ENCODE results near the gene LHFPL3.

DNA sequence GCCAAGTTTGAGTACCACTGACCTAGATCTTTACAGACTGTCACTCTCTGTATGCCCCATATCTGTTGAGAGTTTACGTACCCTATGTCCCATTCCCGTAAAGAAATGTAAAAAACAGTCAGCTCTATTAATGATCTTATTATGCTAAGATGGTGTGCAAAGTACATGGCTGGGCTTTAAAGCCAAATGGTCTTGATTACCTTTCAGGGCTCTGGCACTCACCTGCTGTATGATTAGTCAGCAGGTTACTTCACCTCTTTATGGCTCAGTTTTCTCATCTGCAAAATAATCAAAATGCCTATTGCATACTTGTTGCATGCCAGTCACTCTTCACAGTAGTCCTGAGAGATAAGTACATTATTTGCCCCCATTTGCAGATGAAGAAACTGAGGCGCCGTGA is 54.2 kb downstream of the LHFPL3 start:
- TF ChIP-seq, protein P1, sequence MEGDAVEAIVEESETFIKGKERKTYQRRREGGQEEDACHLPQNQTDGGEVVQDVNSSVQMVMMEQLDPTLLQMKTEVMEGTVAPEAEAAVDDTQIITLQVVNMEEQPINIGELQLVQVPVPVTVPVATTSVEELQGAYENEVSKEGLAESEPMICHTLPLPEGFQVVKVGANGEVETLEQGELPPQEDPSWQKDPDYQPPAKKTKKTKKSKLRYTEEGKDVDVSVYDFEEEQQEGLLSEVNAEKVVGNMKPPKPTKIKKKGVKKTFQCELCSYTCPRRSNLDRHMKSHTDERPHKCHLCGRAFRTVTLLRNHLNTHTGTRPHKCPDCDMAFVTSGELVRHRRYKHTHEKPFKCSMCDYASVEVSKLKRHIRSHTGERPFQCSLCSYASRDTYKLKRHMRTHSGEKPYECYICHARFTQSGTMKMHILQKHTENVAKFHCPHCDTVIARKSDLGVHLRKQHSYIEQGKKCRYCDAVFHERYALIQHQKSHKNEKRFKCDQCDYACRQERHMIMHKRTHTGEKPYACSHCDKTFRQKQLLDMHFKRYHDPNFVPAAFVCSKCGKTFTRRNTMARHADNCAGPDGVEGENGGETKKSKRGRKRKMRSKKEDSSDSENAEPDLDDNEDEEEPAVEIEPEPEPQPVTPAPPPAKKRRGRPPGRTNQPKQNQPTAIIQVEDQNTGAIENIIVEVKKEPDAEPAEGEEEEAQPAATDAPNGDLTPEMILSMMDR (IDR thresholded peaks at IDR 0.05; ENCODE audit: low read depth, low read length), result no peak
- no peak for TF ChIP-seq POLR2A (IDR thresholded peaks at IDR 0.05; ENCODE audit: extremely low read depth, insufficient read length)
